Measurements from ENCODE around the gene DUS3L.
"Not testable (repeated sequence)": the region's sequence is repeated elsewhere in the genome, so short reads cannot be mapped to it uniquely, and the experiment has no call there.

Gene DUS3L

DNA sequence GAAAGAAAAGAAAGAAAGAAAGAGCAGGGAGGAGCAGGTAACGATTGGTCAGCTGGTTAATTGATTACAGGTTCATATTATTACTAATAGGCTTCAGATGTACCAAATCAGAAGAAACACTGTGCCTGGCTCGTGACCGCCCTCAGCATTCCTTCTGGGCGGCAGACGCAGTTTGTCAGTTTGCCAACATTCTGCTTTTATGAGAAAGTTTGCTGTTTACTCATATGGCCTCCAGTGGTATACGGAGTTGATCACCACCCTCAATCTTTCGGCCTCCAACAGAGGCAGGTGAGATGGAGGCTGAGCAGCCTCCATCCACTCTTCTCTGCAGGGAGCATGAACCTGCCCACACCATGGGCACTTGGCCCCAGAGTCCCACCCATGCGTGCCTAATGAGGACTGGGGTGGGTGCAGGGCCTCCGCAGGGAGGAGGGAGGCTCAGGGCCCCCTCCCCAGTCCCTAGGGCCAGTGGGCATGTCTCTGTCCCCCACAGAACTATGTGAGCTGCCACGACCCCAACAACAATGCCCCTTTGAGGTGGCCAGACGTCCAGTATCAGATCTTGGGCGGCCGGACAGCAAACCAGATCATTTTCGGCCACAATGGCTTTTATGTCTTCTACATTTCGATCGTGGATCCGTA is 15.2 kb downstream of the DUS3L start:
- no peak for DNase-seq (ENCODE audit: low read depth in 1 of 2, low spot score in 1 of 2)

DNA sequence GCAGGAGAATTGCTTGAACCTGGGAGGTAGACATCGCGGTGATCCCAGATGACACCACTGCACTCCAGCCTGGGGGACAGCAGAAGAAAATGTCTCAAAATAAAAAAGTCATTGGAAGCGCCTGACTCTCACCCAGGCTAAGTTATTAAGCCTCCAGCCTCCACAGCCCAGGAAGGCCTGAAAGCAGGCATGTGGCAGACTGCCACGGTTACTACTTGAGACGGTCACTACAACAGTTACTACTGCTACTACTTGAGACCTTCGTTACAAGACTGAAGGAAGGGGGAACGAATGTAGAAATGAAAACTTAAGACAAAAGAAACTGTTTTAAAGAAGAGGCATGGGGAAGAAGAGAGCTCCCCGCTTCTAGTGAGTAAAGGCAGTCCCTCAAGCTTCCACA is 16.0 kb downstream of the DUS3L start:
- DNase-seq (ENCODE audit: low read depth in 1 of 2, low spot score in 1 of 2) = no peak

- DNase-seq (ENCODE audit: low read depth in 1 of 2, low spot score in 1 of 2) = no peak
Observed at GRCh38 chr19:5773276-5773675, 17.7 kb downstream of the DUS3L start.

DNA sequence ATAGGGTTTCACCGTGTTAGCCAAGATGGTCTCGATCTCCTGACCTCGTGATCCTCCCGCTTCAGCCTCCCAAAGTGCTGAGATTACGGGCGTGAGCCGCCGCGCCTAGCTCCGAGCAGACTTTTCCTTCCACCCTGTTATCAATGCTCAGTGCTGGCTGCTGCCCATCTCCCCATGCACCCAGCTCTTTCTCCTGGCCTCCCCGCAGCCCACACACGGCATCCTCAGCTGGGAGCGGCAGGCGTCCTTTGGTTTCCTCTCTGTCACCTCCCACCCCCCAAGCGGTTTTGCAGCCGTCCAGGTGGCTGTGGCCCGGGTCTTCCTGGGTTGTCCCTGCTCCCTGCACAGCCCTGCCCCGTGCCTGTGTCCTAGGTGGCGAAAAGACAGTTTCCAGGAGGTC is 18.5 kb downstream of the DUS3L start:
- no peak for DNase-seq (ENCODE audit: low read depth in 1 of 2, low spot score in 1 of 2)

DNA sequence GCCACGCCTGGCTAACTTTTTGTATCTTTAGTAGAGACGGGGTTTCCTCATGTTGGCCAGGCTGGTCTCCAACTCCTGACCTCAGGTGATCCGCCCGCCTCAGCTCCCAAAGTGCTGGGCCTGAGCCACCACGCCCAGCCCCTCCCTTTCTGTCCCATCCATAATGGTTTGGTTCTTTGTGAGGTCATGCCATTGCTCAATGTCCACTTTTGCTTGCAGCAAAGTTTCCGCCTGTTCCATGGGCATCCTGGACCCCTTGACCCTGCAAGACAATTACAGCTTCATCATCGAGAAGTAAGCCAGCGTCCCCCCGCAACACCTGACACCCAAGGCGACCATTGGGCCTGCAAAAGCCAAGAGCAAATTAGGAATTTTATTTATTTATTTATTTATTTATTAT is 23.0 kb downstream of the DUS3L start:
- no peak for DNase-seq (ENCODE audit: low read depth in 1 of 2, low spot score in 1 of 2)

DNA sequence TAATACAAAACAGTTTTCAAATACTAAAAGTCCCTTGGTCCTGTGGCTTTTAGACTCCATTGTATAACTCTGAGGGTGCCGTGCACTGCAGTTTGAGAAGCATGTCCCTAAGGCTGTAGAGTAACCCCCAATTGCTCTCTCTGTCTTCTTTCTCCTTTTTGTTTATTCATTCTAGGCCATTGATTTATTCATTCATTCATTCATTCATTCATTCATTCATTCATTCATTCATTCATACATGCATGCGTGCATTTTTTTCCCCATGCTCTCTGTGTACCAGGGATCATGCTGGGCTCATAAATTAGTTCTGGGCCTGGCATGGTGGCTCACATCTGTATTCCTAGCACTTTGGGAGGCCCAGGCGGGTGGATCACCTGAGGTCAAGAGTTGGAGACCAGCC is 25.7 kb downstream of the DUS3L start:
- no peak for DNase-seq (ENCODE audit: low read depth in 1 of 2, low spot score in 1 of 2)

DNA sequence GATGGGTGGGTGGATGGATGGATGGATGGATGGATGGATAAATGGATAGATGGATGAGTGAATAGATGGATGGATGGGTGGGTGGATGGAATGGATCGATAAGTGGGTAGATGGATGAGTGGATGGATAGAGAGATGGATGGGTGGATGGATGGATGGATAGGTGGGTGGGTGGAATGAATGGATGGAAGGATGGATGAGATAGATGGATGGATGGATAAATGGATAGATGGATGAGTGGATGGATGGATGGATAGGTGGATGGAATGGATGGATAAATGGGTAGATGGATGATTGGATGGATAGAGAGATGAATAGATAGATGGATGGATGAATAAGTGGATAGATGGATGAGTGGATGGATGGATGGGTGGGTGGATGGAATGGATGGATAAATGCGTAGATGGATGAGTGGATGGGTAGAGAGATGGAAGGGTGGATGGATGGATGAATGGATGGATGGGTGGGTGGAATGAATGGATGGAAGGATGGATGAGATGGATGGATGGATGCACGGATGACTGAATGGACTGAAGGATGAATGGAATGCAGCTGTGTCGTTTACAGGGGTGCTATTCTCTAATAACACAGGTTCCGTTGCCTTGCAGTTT is 28.2 kb downstream of the DUS3L start:
- no peak for DNase-seq (ENCODE audit: low read depth in 1 of 2, low spot score in 1 of 2)

DNA sequence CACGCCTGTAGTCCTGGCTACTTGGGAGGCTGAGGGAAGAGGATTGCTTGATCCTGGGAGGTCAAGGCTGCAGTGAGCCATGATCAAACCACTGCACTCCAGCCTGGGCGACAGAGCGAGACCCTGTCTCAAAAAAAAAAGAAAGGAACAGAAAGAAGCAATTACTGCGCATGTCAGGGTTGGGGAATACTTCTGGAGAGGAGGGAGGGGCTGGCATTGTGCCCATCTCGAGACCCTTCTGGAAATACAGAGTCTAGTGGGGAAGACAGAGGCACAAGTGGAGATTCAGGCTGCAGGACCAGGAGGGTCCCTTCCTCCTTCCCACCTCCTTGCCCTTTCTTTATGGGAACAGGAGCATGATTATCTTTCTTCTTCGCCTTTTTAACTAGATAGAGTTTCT is 37.2 kb downstream of the DUS3L start:
- DNase-seq (ENCODE audit: low read depth in 1 of 2, low spot score in 1 of 2) = no peak

- DNase-seq (ENCODE audit: low read depth in 1 of 2, low spot score in 1 of 2) = no peak
Observed at GRCh38 chr19:5751709-5752108, 39.3 kb downstream of the DUS3L start.

GRCh38 chr19:5749505-5749904 is 41.5 kb downstream of the DUS3L start:
- DNase-seq (ENCODE audit: low read depth in 1 of 2, low spot score in 1 of 2) = no peak

DNA sequence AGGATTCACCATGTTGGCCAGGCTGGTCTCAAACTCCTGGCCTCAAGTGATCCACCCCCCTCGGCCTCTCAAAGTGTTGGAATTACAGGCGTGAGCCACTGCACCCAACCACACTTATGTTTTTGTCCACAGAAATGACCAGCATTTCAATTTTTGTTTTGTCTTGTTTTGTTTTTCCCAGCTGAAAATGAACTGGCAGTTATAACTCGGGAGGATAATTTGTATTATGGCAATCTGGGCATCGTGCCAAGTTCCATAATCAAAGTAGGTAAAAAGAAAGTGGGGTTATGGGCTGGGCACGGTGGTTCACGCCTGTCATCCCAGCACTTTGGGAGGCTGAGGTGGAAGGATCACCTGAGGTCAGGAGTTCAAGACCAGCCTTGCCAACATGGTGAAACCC is 42.0 kb downstream of the DUS3L start:
- DNase-seq (ENCODE audit: low read depth in 1 of 2, low spot score in 1 of 2) = not testable (repeated sequence)

- not testable (repeated sequence) for DNase-seq (ENCODE audit: low read depth in 1 of 2, low spot score in 1 of 2)
Observed at GRCh38 chr19:5744999-5745398, 46.0 kb downstream of the DUS3L start.

- DNase-seq (ENCODE audit: low read depth in 1 of 2, low spot score in 1 of 2) = no peak
Observed at GRCh38 chr19:5743630-5744029, 47.3 kb downstream of the DUS3L start.

- DNase-seq (ENCODE audit: low read depth in 1 of 2, low spot score in 1 of 2) = no peak
Observed at GRCh38 chr19:5742051-5742450, 48.9 kb downstream of the DUS3L start.

DNA sequence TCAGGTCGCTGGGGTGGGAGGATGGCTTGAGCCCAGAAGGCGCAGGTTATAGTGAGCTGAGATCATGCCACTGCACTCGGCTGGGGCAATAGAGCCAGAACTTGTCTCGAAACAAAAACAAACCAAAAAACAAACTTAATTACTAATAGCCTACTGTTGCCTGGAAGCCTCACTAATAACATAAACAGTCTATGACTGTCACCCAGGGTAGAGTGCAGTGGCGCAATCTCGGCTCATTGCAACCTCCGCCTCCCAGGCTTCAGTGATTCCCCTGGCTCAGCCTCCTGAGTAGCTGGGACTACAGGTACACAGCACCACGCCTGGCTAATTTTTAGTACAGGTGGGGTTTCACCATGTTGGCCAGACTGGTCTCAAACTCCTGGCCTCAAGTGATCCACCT is 52.5 kb downstream of the DUS3L start:
- no peak for DNase-seq (ENCODE audit: low read depth in 1 of 2, low spot score in 1 of 2)

Measured in stimulated activated CD4-positive, alpha-beta T cell treated with anti-CD3 and anti-CD28 coated beads, Interleukin-15, amount 100 ng/mL, for 1 hour (primary cell).